Prostate gland (tissue), 2 donors: ENCODE data around the gene CIC. TPM values are rescaled to one million over a fixed set of nuclear protein-coding genes. Genes with fewer than 3 reads are reported as not detected.

Experiments
- DNase-seq: peaks from one replicate; pipeline ENCODE4 v3.0.0-alpha.2; 2019; ENCODE audit warnings: low spot score
- H3K27ac ChIP-seq, 2 donors: fragments of 200-600 bp; sonication (generic); 2 replicates each; pipeline ENCODE4 v1.5.1; 2017 to 2019
- H3K27me3 ChIP-seq: fragments of 200-600 bp; sonication (generic); replicated peaks from 2 replicates; pipeline ENCODE4 v1.5.1; 2019; ENCODE audit not compliant: insufficient read depth
- H3K36me3 ChIP-seq, 2 donors: fragments of 200-600 bp; sonication (generic); 1 replicate in 1 of 2; 2 replicates in 1 of 2; pipeline versions ENCODE4 v1.5.1 to v1.8.1; 2017 to 2019
- H3K4me1 ChIP-seq: fragments of 200-600 bp; sonication (generic); replicated peaks from 2 replicates; pipeline ENCODE4 v1.5.1; 2019
- H3K4me3 ChIP-seq, 2 donors: fragments of 200-600 bp; sonication (generic); 2 replicates each; pipeline ENCODE4 v1.5.1; 2017 to 2019
- H3K9me3 ChIP-seq: fragments of 200-600 bp; sonication (generic); 2 replicates; pipeline ENCODE4 v1.5.1; 2017
- CTCF ChIP-seq, 4 experiments: fragments of 200-600 bp in 2 of 4; fragments of 450-650 bp in 2 of 4; sonication (generic) in 2 of 4; IDR thresholded peaks; 1 replicate in 3 of 4; 2 replicates in 1 of 4; pipeline ENCODE4 v1.5.1; 2016 to 2019; ENCODE audit warnings: antibody characterized with exemption in 4 of 4, mild to moderate bottlenecking in 2 of 4, moderate library complexity in 2 of 4
- POLR2A ChIP-seq: fragments of 450-650 bp; IDR thresholded peaks from one replicate; pipeline ENCODE4 v1.6.1; 2016; ENCODE audit warnings: antibody characterized with exemption, mild to moderate bottlenecking
- POLR2AphosphoS5 ChIP-seq: sonication (generic); formaldehyde crosslinking; IDR thresholded peaks from one replicate; pipeline ENCODE4 v1.6.1; 2017; ENCODE audit warnings: antibody characterized with exemption
- WGBS: methylation state at CpG from one replicate; pipeline ENCODE4 v1.1.5; 2018; 5-methylcytosine and 5-hydroxymethylcytosine counted together
- intact Hi-C: fragments of 100-400 bp; cut with DNase I; formaldehyde crosslinking; loops from one replicate; pipeline ENCODE4 v1.14.2; 2022
- total RNA-seq, 2 donors: library from RNA; depleted of rRNA; stranded (reverse); fragments of >200 nt; gene quantifications; one replicate each; pipeline ENCODE4 v1.1.0, GENCODE V29; 2016

CIC gene
- total RNA-seq, 2 donors from 2014 or later, result 64.6 to 145 TPM

- 1% methylated on average over 27 of the region's 27 CpGs for WGBS
- TF ChIP-seq POLR2A (no peak), POLR2AphosphoS5 (no peak), CTCF (IDR thresholded peaks at IDR 0.05) (no peak)
- intact Hi-C loops, result no loop called here
- H3K27me3 ChIP-seq, result no peaks in the 10 kb centered on the region
- no peaks in the 10 kb centered on the region for H3K36me3 ChIP-seq
- H3K4me3 ChIP-seq, result peak overlapping the region; percentile 98
- peak overlapping the region; percentile 98 for H3K27ac ChIP-seq
- no peak for DNase-seq
- H3K9me3 ChIP-seq, result no peaks in the 10 kb centered on the region
- peaks cover 14% of the 10 kb centered on the region for H3K4me1 ChIP-seq
Measured at GRCh38 chr19:42252365-42253244, 16.4 kb upstream of the CIC start.

DNA sequence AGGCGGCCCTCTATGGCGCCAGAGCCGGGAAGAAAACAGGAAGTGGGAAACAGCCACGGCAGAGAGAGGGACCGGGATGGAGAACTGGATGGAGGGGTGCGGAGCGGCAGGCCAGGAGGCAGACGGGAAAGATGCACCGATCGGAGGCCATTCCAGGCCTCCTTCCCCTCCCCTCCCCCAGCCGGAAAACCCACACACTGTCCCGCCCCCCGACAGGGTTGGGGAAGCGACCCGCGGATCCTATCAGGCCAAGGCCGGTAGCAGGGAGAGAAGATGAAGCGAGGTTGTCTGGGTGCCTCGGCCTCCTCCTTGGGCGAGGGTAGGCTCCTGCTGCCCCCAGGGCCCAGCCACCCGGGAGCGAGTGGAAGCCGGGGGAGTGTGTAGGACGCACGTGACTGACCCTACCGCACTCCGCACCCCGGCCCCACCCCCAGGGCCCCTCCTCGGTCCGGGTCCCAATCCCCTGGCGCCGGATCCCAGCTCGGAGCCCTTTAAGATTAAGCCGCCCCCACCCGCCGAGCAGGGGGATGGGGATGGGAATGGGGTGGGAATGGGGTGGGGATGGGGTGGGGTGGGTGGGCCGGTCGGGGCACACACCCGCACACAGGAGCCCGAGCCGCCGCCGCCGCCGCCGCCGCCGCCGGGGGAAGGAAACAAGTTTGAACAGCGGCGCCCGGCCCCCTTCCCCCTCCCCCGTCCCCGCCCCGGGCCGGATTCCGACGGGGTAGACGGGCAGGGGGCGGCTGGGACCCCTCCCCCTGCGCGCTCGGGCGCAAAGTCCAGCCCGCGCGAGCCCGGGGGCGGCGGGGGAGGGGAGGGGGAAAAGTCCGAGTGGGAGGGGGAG, 15.6 kb upstream of the CIC start:
- no peaks in the 10 kb centered on the region for H3K36me3 ChIP-seq
- peak overlapping the region; percentile 98 for H3K27ac ChIP-seq
- 0% methylated on average over 30 of the region's 71 CpGs for WGBS
- intact Hi-C loops, result loop anchor here (1.0 kb wide), 1 partner anchor 31 kb away; no protein-coding TSS in a partner anchor
- peak overlapping the region; percentile 98 for H3K4me3 ChIP-seq
- no peak for DNase-seq
- TF ChIP-seq CTCF (IDR thresholded peaks at IDR 0.05), result no peak
- peak; percentile 13 for TF ChIP-seq POLR2AphosphoS5
- peak; percentile 13 for TF ChIP-seq POLR2A
- no peaks in the 10 kb centered on the region for H3K9me3 ChIP-seq
- peaks cover 14% of the 10 kb centered on the region for H3K4me1 ChIP-seq
- no peaks in the 10 kb centered on the region for H3K27me3 ChIP-seq

- WGBS, result 0% methylated on average over 33 of the region's 70 CpGs
- peak overlapping the region; percentile 98 for H3K27ac ChIP-seq
- intact Hi-C loops, result loop anchor here (1.0 kb wide), 1 partner anchor 30 kb away; no protein-coding TSS in a partner anchor
- DNase-seq, result peak; percentile 75
- H3K27me3 ChIP-seq, result no peaks in the 10 kb centered on the region
- no peaks in the 10 kb centered on the region for H3K9me3 ChIP-seq
- no peaks in the 10 kb centered on the region for H3K36me3 ChIP-seq
- TF ChIP-seq POLR2AphosphoS5, result peak; percentile 54
- TF ChIP-seq CTCF (IDR thresholded peaks at IDR 0.05), result peak in 1 of 4 experiments; percentile 9
- no peak for TF ChIP-seq POLR2A
- H3K4me1 ChIP-seq, result peaks cover 14% of the 10 kb centered on the region
- H3K4me3 ChIP-seq, result peak overlapping the region; percentile 98
Measured at GRCh38 chr19:42254089-42254849, 14.8 kb upstream of the CIC start.

GRCh38 chr19:42254850-42255765, 13.9 kb upstream of the CIC start, which contains the start of gene ERF:
Gene ERF, minus strand, starts transcription at chr19:42255128. Its CDS starts 129 bp downstream, at chr19:42254999.
- peak; percentile 91 for DNase-seq
- peaks cover 14% of the 10 kb centered on the region for H3K4me1 ChIP-seq
- TF ChIP-seq CTCF (IDR thresholded peaks at IDR 0.05) (peak in 2 of 4 experiments; percentile 26 to 39), POLR2A (peak; percentile 100), POLR2AphosphoS5 (peak; percentile 93)

More at GRCh38 chr19:42254850-42255765, 13.9 kb upstream of the CIC start, which contains the start of gene ERF:
- Histone ChIP-seq H3K4me3 (peak within 1 kb of the TSS; percentile 98), H3K9me3 (no peaks in the 10 kb centered on the region), H3K27ac (peak within 1 kb of the TSS; percentile 98), H3K27me3 (no peaks in the 10 kb centered on the region), H3K36me3 (no peaks in the 10 kb centered on the region)
- intact Hi-C loops, result loop anchor here (1.0 kb wide), 2 partner anchors 13 to 29 kb away; no protein-coding TSS in a partner anchor
- under 1% methylated on average over 56 of the region's 75 CpGs for WGBS
